ENCODE measurements around the gene PRKCH. TPM values are rescaled to one million over a fixed set of nuclear protein-coding genes. Genes with fewer than 3 reads are reported as not detected.

Gene PRKCH
- total RNA-seq, 2 experiments from 2014 or later = 0.85 to 2.3 TPM

- TF ChIP-seq EZH2phosphoT487 (IDR thresholded peaks at IDR 0.05; ENCODE audit: borderline replicate concordance, low read depth, low read length) (no peak), CTCF (conservative IDR thresholded peaks at IDR 0.05; ENCODE audit: low read length) (no peak)
- Histone ChIP-seq H4K20me1 (ENCODE audit: insufficient read depth, low read length) (no peaks in the 10 kb centered on the region), H3K27ac (ENCODE audit: low read depth, low read length, poor library complexity, severe bottlenecking) (no peak overlapping the region), H3K36me3 (ENCODE audit: insufficient read depth, low read length) (no peaks in the 10 kb centered on the region), H2AFZ (ENCODE audit: low read length) (no peak overlapping the region), H3K9me3 (ENCODE audit: low read length) (no peaks in the 10 kb centered on the region), H3K4me2 (ENCODE audit: low read length) (no peak overlapping the region), H3K4me3 (ENCODE audit: low read depth, low read length, poor library complexity, severe bottlenecking) (no peak overlapping the region), H3K79me2 (ENCODE audit: insufficient read depth, low read depth, low read length) (no peaks in the 10 kb centered on the region), H3K4me1 (ENCODE audit: insufficient read depth, low read length, poor library complexity, severe bottlenecking) (no peaks in the 10 kb centered on the region), H3K9me2 (ENCODE audit: insufficient read depth, low read length) (no peaks in the 10 kb centered on the region)
- DNase-seq (ENCODE audit: low spot score) = no peak
- no TSS peak for BruUV-seq (replicated peaks)
- intact Hi-C loops (cut with micrococcal nuclease; ENCODE audit: unreplicated experiment) = no loop called here
- POLR2A ChIA-PET = no interaction called here
- CTCF ChIA-PET (ENCODE audit: unreplicated experiment) = no interaction called here
These were observed 21.6 kb downstream of the PRKCH start for GRCh38 chr14:61342932-61343331.

- Histone ChIP-seq H3K4me1 (ENCODE audit: insufficient read depth, low read length, poor library complexity, severe bottlenecking) (no peaks in the 10 kb centered on the region), H3K4me3 (ENCODE audit: low read depth, low read length, poor library complexity, severe bottlenecking) (no peak overlapping the region), H3K36me3 (ENCODE audit: insufficient read depth, low read length) (no peaks in the 10 kb centered on the region), H3K27ac (ENCODE audit: low read depth, low read length, poor library complexity, severe bottlenecking) (no peak overlapping the region), H4K20me1 (ENCODE audit: insufficient read depth, low read length) (no peaks in the 10 kb centered on the region), H3K9me3 (ENCODE audit: low read length) (no peaks in the 10 kb centered on the region), H3K9me2 (ENCODE audit: insufficient read depth, low read length) (no peaks in the 10 kb centered on the region), H3K79me2 (ENCODE audit: insufficient read depth, low read depth, low read length) (no peaks in the 10 kb centered on the region), H3K4me2 (ENCODE audit: low read length) (no peak overlapping the region), H2AFZ (ENCODE audit: low read length) (no peak overlapping the region)
- intact Hi-C loops (cut with micrococcal nuclease; ENCODE audit: unreplicated experiment) = no loop called here
- ChIA-PET POLR2A (no interaction called here), CTCF (ENCODE audit: unreplicated experiment) (no interaction called here)
- no TSS peak for BruUV-seq (replicated peaks)
- DNase-seq (ENCODE audit: low spot score) = no peak
- TF ChIP-seq EZH2phosphoT487 (IDR thresholded peaks at IDR 0.05; ENCODE audit: borderline replicate concordance, low read depth, low read length) (no peak), CTCF (conservative IDR thresholded peaks at IDR 0.05; ENCODE audit: low read length) (no peak)
These were observed 22.1 kb downstream of the PRKCH start for GRCh38 chr14:61343471-61343870.

GRCh38 chr14:61343991-61344405, 22.6 kb downstream of the PRKCH start:
- no peaks in the 10 kb centered on the region for H3K9me3 ChIP-seq (ENCODE audit: low read length)
- no peak overlapping the region for H3K27ac ChIP-seq (ENCODE audit: low read depth, low read length, poor library complexity, severe bottlenecking)
- no peaks in the 10 kb centered on the region for H3K79me2 ChIP-seq (ENCODE audit: insufficient read depth, low read depth, low read length)
- no peak overlapping the region for H2AFZ ChIP-seq (ENCODE audit: low read length)
- H3K36me3 ChIP-seq (ENCODE audit: insufficient read depth, low read length) = no peaks in the 10 kb centered on the region
- no peak for TF ChIP-seq EZH2phosphoT487 (IDR thresholded peaks at IDR 0.05; ENCODE audit: borderline replicate concordance, low read depth, low read length)
- no peak for TF ChIP-seq CTCF (conservative IDR thresholded peaks at IDR 0.05; ENCODE audit: low read length)
- BruUV-seq (replicated peaks) = no TSS peak
- no peak overlapping the region for H3K4me3 ChIP-seq (ENCODE audit: low read depth, low read length, poor library complexity, severe bottlenecking)
- no peaks in the 10 kb centered on the region for H4K20me1 ChIP-seq (ENCODE audit: insufficient read depth, low read length)
- ChIA-PET POLR2A (no interaction called here), CTCF (ENCODE audit: unreplicated experiment) (no interaction called here)
- no peaks in the 10 kb centered on the region for H3K4me1 ChIP-seq (ENCODE audit: insufficient read depth, low read length, poor library complexity, severe bottlenecking)
- no peak overlapping the region for H3K4me2 ChIP-seq (ENCODE audit: low read length)
- intact Hi-C loops (cut with micrococcal nuclease; ENCODE audit: unreplicated experiment) = no loop called here
- H3K9me2 ChIP-seq (ENCODE audit: insufficient read depth, low read length) = no peaks in the 10 kb centered on the region
- no peak for DNase-seq (ENCODE audit: low spot score)
